Endothelial cell of umbilical vein (primary cell): ENCODE data around the gene TBX1. TPM values are rescaled to one million over a fixed set of nuclear protein-coding genes. Genes with fewer than 3 reads are reported as not detected.

Source experiments
- BruUV-seq: library from RNA; stranded (reverse); fragments of 400-500 nt; replicated peaks from 2 replicates; lab custom pipeline; 2021; lab: Mats Ljungman, UMichigan
- CTCF ChIA-PET: fragments of 300-600, 350-600 bp; sonication (Branson Sonifier 250); formaldehyde crosslinking; loops from one replicate; lab custom pipeline; 2021; ENCODE audit warnings: antibody characterized with exemption, inconsistent platforms; lab: Charles Lee
- POLR2A ChIA-PET: fragments of 300-600, 350-600 bp; sonication (Branson Sonifier 250); formaldehyde crosslinking; loops from one replicate; lab custom pipeline; 2021; ENCODE audit warnings: antibody characterized with exemption, inconsistent platforms; lab: Charles Lee
- DNase-seq: peaks from one replicate; pipeline ENCODE4 v3.0.0-alpha.2; 2011; ENCODE audit warnings: low read depth, low spot score
- FAIRE-seq: peaks from 2 replicates; lab custom pipeline; 2011; peaks lifted over from hg19 to GRCh38; lab: Jason Lieb, UNC
- H2AFZ ChIP-seq: 2 replicates; pipeline ENCODE4 v1.6.0; 2012; ENCODE audit warnings: low read depth, low read length, control low read depth, inconsistent platforms
- H3K27ac ChIP-seq: 2 replicates; pipeline ENCODE4 v1.5.1; 2011; ENCODE audit warnings: low read depth, mild to moderate bottlenecking, control low read depth, low read length, moderate library complexity; ENCODE audit not compliant: insufficient read depth
- H3K27me3 ChIP-seq, 2 experiments: 2 replicates each; pipeline versions ENCODE4 v1.6.0 to v1.6.1; 2011; ENCODE audit warnings: low read length in 2 of 2, mixed read lengths in 1 of 2; ENCODE audit not compliant: control insufficient read depth in 2 of 2, insufficient read depth in 2 of 2
- H3K36me3 ChIP-seq, 2 experiments: 2 replicates in 1 of 2; 3 replicates in 1 of 2; pipeline ENCODE4 v1.5.1; 2011; ENCODE audit warnings: low read length in 2 of 2, mild to moderate bottlenecking in 1 of 2, moderate library complexity in 1 of 2; ENCODE audit not compliant: control insufficient read depth in 2 of 2, insufficient read depth in 2 of 2; ENCODE audit errors: extremely low read depth in 1 of 2
- H3K4me1 ChIP-seq: 3 replicates; pipeline ENCODE4 v1.5.1; 2011; ENCODE audit warnings: mild to moderate bottlenecking, low read length; ENCODE audit not compliant: control insufficient read depth, insufficient read depth; ENCODE audit errors: extremely low read depth
- H3K4me2 ChIP-seq: 2 replicates; pipeline ENCODE4 v1.6.1; 2011; ENCODE audit warnings: low read length, control low read depth, mixed read lengths; ENCODE audit not compliant: insufficient read depth
- H3K4me3 ChIP-seq, 3 experiments: fragments of 200-600 bp in 1 of 3; sonication (generic), shearing (Covaris generic) in 1 of 3; replicated peaks in 1 of 3; 2 replicates each; pipeline ENCODE4 v1.5.1; 2011 to 2016; ENCODE audit warnings: control low read depth in 3 of 3, low read length in 3 of 3, mild to moderate bottlenecking in 2 of 3, inconsistent platforms in 1 of 3, low read depth in 1 of 3, moderate library complexity in 1 of 3; ENCODE audit not compliant: insufficient read depth in 1 of 3
- H3K79me2 ChIP-seq: 2 replicates; pipeline ENCODE4 v1.6.0; 2012; ENCODE audit warnings: low read length, inconsistent platforms; ENCODE audit not compliant: control insufficient read depth, insufficient read depth
- H3K9ac ChIP-seq: replicated peaks from 2 replicates; pipeline ENCODE3; 2011; ENCODE audit warnings: low read length, control low read depth; ENCODE audit not compliant: insufficient read depth; ENCODE audit errors: extremely low read depth
- H3K9me1 ChIP-seq: replicated peaks from 3 replicates; pipeline ENCODE4 v1.6.0; 2011; ENCODE audit warnings: mild to moderate bottlenecking, low read length; ENCODE audit not compliant: control insufficient read depth, insufficient read depth; ENCODE audit errors: extremely low read depth
- H3K9me3 ChIP-seq: replicated peaks from 2 replicates; pipeline ENCODE4 v1.5.1; 2012; ENCODE audit warnings: low read length, inconsistent platforms; ENCODE audit not compliant: control insufficient read depth, insufficient read depth
- H4K20me1 ChIP-seq: replicated peaks from 2 replicates; pipeline ENCODE3; 2011; ENCODE audit warnings: mild to moderate bottlenecking, low read length; ENCODE audit not compliant: control insufficient read depth, insufficient read depth; ENCODE audit errors: extremely low read depth
- EZH2 ChIP-seq: IDR thresholded peaks from 2 replicates; pipeline ENCODE4 v1.6.1; 2012; ENCODE audit warnings: borderline replicate concordance, low read depth, mild to moderate bottlenecking, moderate library complexity, low read length, inconsistent platforms; ENCODE audit not compliant: severe bottlenecking
- GATA2 ChIP-seq: IDR thresholded peaks from 2 replicates; pipeline ENCODE4 v1.7.0; 2011; ENCODE audit warnings: low read depth, mild to moderate bottlenecking, moderate library complexity, mixed read lengths, low read length; ENCODE audit not compliant: insufficient read length, insufficient read depth
- JUN ChIP-seq: IDR thresholded peaks from 2 replicates; pipeline ENCODE4 v1.6.1; 2011; ENCODE audit warnings: borderline replicate concordance, low read depth; ENCODE audit not compliant: insufficient read length, insufficient read depth
- POLR2A ChIP-seq: IDR thresholded peaks from 2 replicates; pipeline ENCODE4 v1.6.1; 2012; ENCODE audit warnings: low read depth, mild to moderate bottlenecking, control low read depth, low read length
- dilution Hi-C: fragments of 300-500 bp; cut with MboI; formaldehyde crosslinking; loops from one replicate; pipeline ENCODE4 v1.15.0; 2019; ENCODE audit warnings: low sequenced_read_pairs; ENCODE audit not compliant: extremely low pct_ligation_motif_present
- intact Hi-C: fragments of 100-400 bp; cut with micrococcal nuclease; formaldehyde crosslinking; loops from one replicate; pipeline ENCODE4 v1.10.0; 2022
- polyA plus RNA-seq, 4 experiments: library from polyadenylated mRNA; depleted of rRNA in 3 of 4; stranded (reverse) in 3 of 4; unstranded in 1 of 4; fragments of >200 nt; gene quantifications; 2 replicates each; pipeline versions ENCODE4 v1.2.1 to v1.2.3, GENCODE V29; 2011 to 2012; ENCODE audit warnings: missing spikeins in 1 of 4
- total RNA-seq: library from RNA; stranded (reverse); gene quantifications from 2 replicates; pipeline ENCODE4 v1.2.3, GENCODE V29; 2021
- TF ChIP-seq, protein P1 (sequence below), 2 donors: IDR thresholded peaks; 1 replicate in 1 of 2; 2 replicates in 1 of 2; pipeline ENCODE4 v1.5.1; 2011; ENCODE audit warnings: low read length in 2 of 2, mild to moderate bottlenecking in 2 of 2, moderate library complexity in 2 of 2, control low read depth in 1 of 2, inconsistent platforms in 1 of 2, low read depth in 1 of 2; ENCODE audit not compliant: insufficient read depth in 1 of 2; ENCODE audit errors: extremely low read depth in 1 of 2
- TF ChIP-seq, protein P2 (sequence below): IDR thresholded peaks from 2 replicates; pipeline ENCODE4 v1.6.1; 2011; ENCODE audit not compliant: insufficient read depth, insufficient read length

Gene TBX1
- total and polyA plus RNA-seq, 2 donors (not counting 3 experiments of a cell fraction or from before 2014, with no cell fraction given) = 11.0 to 30.2 TPM

DNA sequence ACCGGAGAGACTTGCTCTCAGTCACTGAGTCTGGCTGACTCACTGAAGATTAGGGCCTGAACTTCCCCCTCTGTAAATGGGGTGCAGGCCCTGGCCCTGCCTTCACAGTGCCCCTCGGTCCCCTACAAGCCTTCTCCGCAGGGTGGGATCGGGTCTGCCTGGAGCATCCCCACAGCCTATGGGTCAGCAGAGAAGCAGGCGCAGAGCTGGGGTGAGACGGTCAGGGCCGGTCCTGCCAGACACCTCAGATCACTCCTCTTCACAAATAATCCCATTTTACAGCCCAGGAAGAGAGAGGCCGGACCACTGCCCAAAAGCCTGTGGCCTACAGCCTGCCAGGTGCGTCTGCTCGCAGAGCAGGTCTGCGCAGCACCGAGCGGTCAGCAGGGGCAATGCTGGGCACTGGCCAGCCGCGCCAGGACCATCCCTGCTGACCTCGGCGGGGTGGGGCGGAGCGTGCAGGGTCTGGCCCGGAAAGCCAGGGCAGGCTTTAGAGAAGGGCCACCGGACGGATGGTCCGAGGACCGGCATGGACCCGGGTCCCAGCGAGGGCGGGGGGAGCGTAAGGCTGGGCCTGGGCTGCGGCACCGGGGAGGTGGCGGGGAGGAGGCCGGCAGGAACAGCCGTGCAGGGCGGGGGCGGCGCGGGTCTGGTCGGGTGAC is 46.8 kb upstream of the TBX1 start:
- no TSS peak for BruUV-seq
- CTCF ChIA-PET = no interaction called here

More for the DNA sequence above, 46.8 kb upstream of the TBX1 start:
- Histone ChIP-seq H3K9me3 (no peaks in the 10 kb centered on the region), H3K79me2 (no peaks in the 10 kb centered on the region), H3K36me3 (no peaks in the 10 kb centered on the region), H4K20me1 (no peaks in the 10 kb centered on the region), H3K4me1 (peaks cover 18% of the 10 kb centered on the region), H3K27me3 (no peaks in the 10 kb centered on the region), H3K9ac (no peak overlapping the region), H2AFZ (peak overlapping the region; percentile 91), H3K27ac (no peak overlapping the region), H3K9me1 (no peaks in the 10 kb centered on the region), H3K4me3 (peak overlapping the region in 2 of 3 experiments; percentile 20 to 69), H3K4me2 (peak overlapping the region; percentile 25)
- FAIRE-seq = peak; percentile 40
- intact Hi-C loops (loop anchor here (10.0 kb wide), 1 partner anchor 239 kb away; the partner anchor contains the start of genes CDC45 and UFD1), dilution Hi-C loops (no loop called here)
- no peak for DNase-seq
- TF ChIP-seq JUN (no peak), GATA2 (no peak), EZH2 (no peak), POLR2A (no peak)
- TF ChIP-seq, protein P1, sequence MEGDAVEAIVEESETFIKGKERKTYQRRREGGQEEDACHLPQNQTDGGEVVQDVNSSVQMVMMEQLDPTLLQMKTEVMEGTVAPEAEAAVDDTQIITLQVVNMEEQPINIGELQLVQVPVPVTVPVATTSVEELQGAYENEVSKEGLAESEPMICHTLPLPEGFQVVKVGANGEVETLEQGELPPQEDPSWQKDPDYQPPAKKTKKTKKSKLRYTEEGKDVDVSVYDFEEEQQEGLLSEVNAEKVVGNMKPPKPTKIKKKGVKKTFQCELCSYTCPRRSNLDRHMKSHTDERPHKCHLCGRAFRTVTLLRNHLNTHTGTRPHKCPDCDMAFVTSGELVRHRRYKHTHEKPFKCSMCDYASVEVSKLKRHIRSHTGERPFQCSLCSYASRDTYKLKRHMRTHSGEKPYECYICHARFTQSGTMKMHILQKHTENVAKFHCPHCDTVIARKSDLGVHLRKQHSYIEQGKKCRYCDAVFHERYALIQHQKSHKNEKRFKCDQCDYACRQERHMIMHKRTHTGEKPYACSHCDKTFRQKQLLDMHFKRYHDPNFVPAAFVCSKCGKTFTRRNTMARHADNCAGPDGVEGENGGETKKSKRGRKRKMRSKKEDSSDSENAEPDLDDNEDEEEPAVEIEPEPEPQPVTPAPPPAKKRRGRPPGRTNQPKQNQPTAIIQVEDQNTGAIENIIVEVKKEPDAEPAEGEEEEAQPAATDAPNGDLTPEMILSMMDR (IDR thresholded peaks at IDR 0.05; ENCODE audit: extremely low read depth in 1 of 2, insufficient read depth in 1 of 2, low read depth in 1 of 2, low read length in 2 of 2) = peak in 1 of 2 donors; percentile 6
- TF ChIP-seq, protein P2, sequence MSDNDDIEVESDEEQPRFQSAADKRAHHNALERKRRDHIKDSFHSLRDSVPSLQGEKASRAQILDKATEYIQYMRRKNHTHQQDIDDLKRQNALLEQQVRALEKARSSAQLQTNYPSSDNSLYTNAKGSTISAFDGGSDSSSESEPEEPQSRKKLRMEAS = no peak
- POLR2A ChIA-PET = no interaction called here
